ENCODE results near the gene RALGDS.

RALGDS gene

DNA sequence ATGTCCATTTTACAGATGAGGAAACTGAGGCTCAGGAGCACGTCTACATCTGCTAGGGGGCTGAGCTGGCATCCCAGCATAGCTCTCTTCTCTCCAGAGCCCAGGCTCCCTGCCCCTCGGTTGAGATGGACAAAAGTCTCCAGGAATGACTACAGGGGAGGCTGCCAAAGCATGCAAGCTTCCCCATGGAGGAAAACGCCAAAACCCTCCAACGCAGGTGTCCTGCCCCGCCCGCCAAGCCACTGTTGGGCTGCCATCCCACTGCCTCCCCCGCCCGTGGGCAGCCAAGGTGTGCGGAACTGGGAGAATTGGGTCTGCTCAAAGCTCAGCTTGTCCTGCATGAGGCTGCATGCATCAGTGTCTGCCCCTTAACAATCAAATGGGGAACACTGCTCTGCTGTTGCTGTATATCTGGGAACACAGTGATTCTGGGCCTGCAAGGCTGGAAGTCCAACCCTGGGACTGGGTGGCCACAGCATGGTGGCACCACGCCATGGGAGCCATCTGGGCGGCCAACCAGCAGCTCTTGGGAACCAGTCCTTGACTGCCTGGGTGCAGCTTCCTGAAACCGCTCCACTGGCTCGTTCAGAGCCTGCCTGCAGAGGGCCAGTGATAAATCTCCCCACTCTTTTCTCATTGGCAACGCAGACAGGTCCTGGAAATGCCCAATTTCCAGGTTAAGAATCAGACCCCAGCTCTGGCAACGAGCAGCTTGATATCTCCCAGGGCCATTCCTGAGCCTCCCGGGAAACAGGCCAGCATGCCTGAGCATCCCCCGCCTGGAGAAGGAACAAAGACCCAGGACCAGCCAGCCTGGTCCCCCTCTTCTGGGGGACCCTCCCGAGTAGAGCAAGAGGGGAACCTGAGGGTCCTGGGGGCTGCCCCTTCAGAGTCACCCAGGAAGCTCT lies 3.5 kb downstream of the RALGDS start (continued):
- TF ChIP-seq INSM2 (tag by site-specific recombination; IDR thresholded peaks at IDR 0.05): no peak
- no peak for TF ChIP-seq ZBTB20 (tag by site-specific recombination; IDR thresholded peaks at IDR 0.05)
- no peak for TF ChIP-seq PRDM6 (tag by site-specific recombination; IDR thresholded peaks at IDR 0.05)
- no peak for TF ChIP-seq ZNF266 (tag by site-specific recombination; IDR thresholded peaks at IDR 0.05; ENCODE audit: low read depth)

DNA sequence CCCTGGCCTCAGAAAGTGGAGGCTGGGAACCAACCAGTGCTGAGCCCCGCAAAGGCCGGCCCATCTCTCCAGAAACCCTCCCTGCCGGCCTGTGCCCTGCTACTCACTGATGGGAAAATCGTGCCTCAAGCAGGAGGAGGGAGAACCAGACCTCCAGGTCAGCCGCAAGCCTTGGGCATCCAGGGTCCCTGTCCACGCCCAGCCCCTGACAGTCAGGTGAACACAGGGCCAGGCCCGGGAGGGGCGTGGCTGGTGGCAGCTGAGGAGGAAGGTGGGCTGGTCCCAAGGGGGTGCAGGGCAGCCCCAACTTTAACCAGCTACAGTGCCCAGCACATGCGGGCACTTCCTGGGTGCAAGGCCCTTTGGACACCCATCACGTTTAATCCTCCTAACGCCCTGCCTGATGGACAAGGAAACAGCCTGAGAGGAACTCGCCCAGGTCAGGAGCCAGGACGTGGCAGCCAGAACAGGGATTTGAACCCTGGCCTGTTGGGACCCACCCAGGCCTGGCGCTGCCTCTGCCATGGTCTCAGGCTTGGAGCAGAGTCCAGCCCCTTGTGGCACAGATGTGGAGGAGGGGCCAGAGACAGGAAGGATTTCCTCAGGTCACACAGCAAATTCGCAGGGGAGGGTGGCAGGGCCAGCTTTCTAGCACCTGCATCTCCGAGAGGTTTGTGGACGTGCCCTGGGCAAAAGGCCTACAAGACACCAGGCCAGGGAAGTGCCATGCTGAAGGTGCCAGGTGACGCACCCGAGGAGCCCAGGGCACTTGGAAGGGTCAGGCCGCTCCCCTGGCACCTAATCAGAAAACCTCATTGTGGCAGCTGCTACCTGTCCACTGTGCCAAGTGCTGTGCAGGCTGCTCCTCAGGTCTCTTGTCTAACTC lies 4.5 kb downstream of the RALGDS start:
- Histone ChIP-seq H3K4me1 (ENCODE audit: control insufficient read depth, insufficient read depth, low read length) (peaks cover 14% of the 10 kb centered on the region), H3K9me3 (ENCODE audit: control insufficient read depth, insufficient read depth, low read depth, low read length) (no peaks in the 10 kb centered on the region), H3K36me3 (ENCODE audit: control insufficient read depth in 2 of 2, insufficient read depth in 1 of 2, low read length in 2 of 2) (peaks cover 0 to 25% of the 10 kb centered on the region in 2 experiments; a peak in 1 of 3 replicates), H3K4me3 (ENCODE audit: low read depth, low read length) (no peak overlapping the region), H3K27ac (ENCODE audit: extremely low read depth, low read depth, low read length) (no peak overlapping the region)
- CTCF ChIA-PET: interaction anchor here (0.6 to 22.4 kb wide), 4 partner anchors 14 to 216 kb away, joined by 3 to 342 read pairs (median 14); no protein-coding TSS in a partner anchor
- TF ChIP-seq SP2 (tag by site-specific recombination; IDR thresholded peaks at IDR 0.05) (0 out of 2 replicates have a peak, but pooled peaks have one; percentile 4), ZNF776 (tag by site-specific recombination; IDR thresholded peaks at IDR 0.05; ENCODE audit: borderline replicate concordance) (no peak), ZEB2 (tag by site-specific recombination; IDR thresholded peaks at IDR 0.05) (no peak)
- TF ChIP-seq, protein P1, sequence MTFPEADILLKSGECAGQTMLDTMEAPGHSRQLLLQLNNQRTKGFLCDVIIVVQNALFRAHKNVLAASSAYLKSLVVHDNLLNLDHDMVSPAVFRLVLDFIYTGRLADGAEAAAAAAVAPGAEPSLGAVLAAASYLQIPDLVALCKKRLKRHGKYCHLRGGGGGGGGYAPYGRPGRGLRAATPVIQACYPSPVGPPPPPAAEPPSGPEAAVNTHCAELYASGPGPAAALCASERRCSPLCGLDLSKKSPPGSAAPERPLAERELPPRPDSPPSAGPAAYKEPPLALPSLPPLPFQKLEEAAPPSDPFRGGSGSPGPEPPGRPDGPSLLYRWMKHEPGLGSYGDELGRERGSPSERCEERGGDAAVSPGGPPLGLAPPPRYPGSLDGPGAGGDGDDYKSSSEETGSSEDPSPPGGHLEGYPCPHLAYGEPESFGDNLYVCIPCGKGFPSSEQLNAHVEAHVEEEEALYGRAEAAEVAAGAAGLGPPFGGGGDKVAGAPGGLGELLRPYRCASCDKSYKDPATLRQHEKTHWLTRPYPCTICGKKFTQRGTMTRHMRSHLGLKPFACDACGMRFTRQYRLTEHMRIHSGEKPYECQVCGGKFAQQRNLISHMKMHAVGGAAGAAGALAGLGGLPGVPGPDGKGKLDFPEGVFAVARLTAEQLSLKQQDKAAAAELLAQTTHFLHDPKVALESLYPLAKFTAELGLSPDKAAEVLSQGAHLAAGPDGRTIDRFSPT (tag by site-specific recombination; IDR thresholded peaks at IDR 0.05): 0 out of 2 replicates have a peak, but pooled peaks have one; percentile 17
- POLR2A ChIA-PET: interaction anchor here (1.0 to 4.0 kb wide), 5 partner anchors 8 to 86 kb away, joined by 3 to 24 read pairs (median 11); partner anchors contain the start of gene GTF3C5

GRCh38 chr9:133115604-133116345 lies 5.3 kb downstream of the RALGDS start:
- POLR2A ChIA-PET: interaction anchor here (0.5 to 2.6 kb wide), 3 partner anchors 16 to 368 kb away, joined by 3 to 20 read pairs (median 3); partner anchors contain the start of gene GTF3C5
- CTCF ChIA-PET: interaction anchor here (0.6 to 22.4 kb wide), 7 partner anchors 13 to 123 kb away, joined by 3 to 342 read pairs (median 3); no protein-coding TSS in a partner anchor
- Histone ChIP-seq H3K4me1 (ENCODE audit: control insufficient read depth, insufficient read depth, low read length) (peaks cover 14% of the 10 kb centered on the region), H3K36me3 (ENCODE audit: control insufficient read depth in 2 of 2, insufficient read depth in 1 of 2, low read length in 2 of 2) (peaks cover 0 to 32% of the 10 kb centered on the region in 2 experiments; a peak in 1 of 3 replicates), H3K9me3 (ENCODE audit: control insufficient read depth, insufficient read depth, low read depth, low read length) (no peaks in the 10 kb centered on the region), H3K27ac (ENCODE audit: extremely low read depth, low read depth, low read length) (no peak overlapping the region), H3K4me3 (ENCODE audit: low read depth, low read length) (no peak overlapping the region)
- no peak for TF ChIP-seq ZNF529 (tag by site-specific recombination; IDR thresholded peaks at IDR 0.05; ENCODE audit: insufficient replicate concordance)
- peak; percentile 34; the same call in 1 of the 2 replicates for TF ChIP-seq ZBTB21 (tag by site-specific recombination; IDR thresholded peaks at IDR 0.05)
- TF ChIP-seq ZNF426 (tag by site-specific recombination; IDR thresholded peaks at IDR 0.05): no peak
- TF ChIP-seq ZFP37 (tag by site-specific recombination; IDR thresholded peaks at IDR 0.05): no peak
- TF ChIP-seq ZNF223 (tag by site-specific recombination; IDR thresholded peaks at IDR 0.05): no peak
- no peak for TF ChIP-seq ZBTB1 (tag by site-specific recombination; IDR thresholded peaks at IDR 0.05)
- TF ChIP-seq ZNF600 (tag by site-specific recombination; IDR thresholded peaks at IDR 0.05): peak; percentile 69
- no peak for TF ChIP-seq ZNF202 (tag by site-specific recombination; IDR thresholded peaks at IDR 0.05; ENCODE audit: borderline replicate concordance)
- peak; percentile 96 for TF ChIP-seq ZFP69B (tag by site-specific recombination; IDR thresholded peaks at IDR 0.05)
- TF ChIP-seq OSR2 (tag by site-specific recombination; IDR thresholded peaks at IDR 0.05): 0 out of 2 replicates have a peak, but pooled peaks have one; percentile 36
- no peak for TF ChIP-seq ZNF785 (tag by site-specific recombination; IDR thresholded peaks at IDR 0.05)
- 0 out of 2 replicates have a peak, but pooled peaks have one; percentile 32 for TF ChIP-seq SP2 (tag by site-specific recombination; IDR thresholded peaks at IDR 0.05)
- no peak for TF ChIP-seq ZNF530 (tag by site-specific recombination; IDR thresholded peaks at IDR 0.05; ENCODE audit: low read depth)
- peak; percentile 56 for TF ChIP-seq EGR2 (tag by site-specific recombination; IDR thresholded peaks at IDR 0.05; ENCODE audit: low read depth)
- peak; percentile 22; the same call in 1 of the 2 replicates for TF ChIP-seq ZBTB8A (tag by site-specific recombination; IDR thresholded peaks at IDR 0.05)
- TF ChIP-seq ZNF248 (tag by site-specific recombination; IDR thresholded peaks at IDR 0.05): no peak
